Ovary (tissue), 3 donors: ENCODE measurements around the gene SLC2A13.

Source experiments
- CTCF ChIP-seq, 3 donors: fragments of 450-650 bp in 2 of 3; fragments of 200-600 bp in 1 of 3; IDR thresholded peaks; one replicate each; pipeline versions ENCODE4 v1.5.1 to v1.8.0; 2016 to 2022; ENCODE audit warnings: antibody characterized with exemption in 3 of 3, mild to moderate bottlenecking in 1 of 3
- EP300 ChIP-seq: sonication (generic); formaldehyde crosslinking; IDR thresholded peaks from one replicate; pipeline ENCODE4 v1.6.1; 2017; ENCODE audit warnings: antibody characterized with exemption
- POLR2A ChIP-seq: fragments of 450-650 bp; IDR thresholded peaks from one replicate; pipeline ENCODE4 v1.6.1; 2017; ENCODE audit warnings: antibody characterized with exemption, mild to moderate bottlenecking, moderate library complexity
- donor health status: DM: no; HTN: no; CAD: no.

- TF ChIP-seq CTCF (IDR thresholded peaks at IDR 0.05) (no peak), EP300 (no peak), POLR2A (no peak)
Observed at GRCh38 chr12:40056373-40056772, 49.5 kb downstream of the SLC2A13 start.
